ENCODE data around the gene MAPK8. TPM values are rescaled to one million over a fixed set of nuclear protein-coding genes. Genes with fewer than 3 reads are reported as not detected.
A peak's percentile ranks its signal among the peaks of the same experiment; 100 is the strongest.

The MAPK8 gene
- total and polyA plus RNA-seq, 2 of the 4 experiments (the other 2 are of a cell fraction) = 41.5 to 54.7 TPM

GRCh38 chr10:48406658-48407057 is 100.2 kb downstream of the MAPK8 start:
- Histone ChIP-seq H3K4me3 (ENCODE audit: insufficient read depth, low read depth, low read length) (no peak overlapping the region), H3K9ac (ENCODE audit: low read depth, low read length) (no peak overlapping the region), H2BK20ac (ENCODE audit: low read depth, low read length) (peak overlapping the region; percentile 22; the same call in 1 of the 2 replicates), H3K9me3 (ENCODE audit: control insufficient read depth, insufficient read depth, low read length) (no peaks in the 10 kb centered on the region), H4K20me1 (ENCODE audit: insufficient read depth, low read length) (no peaks in the 10 kb centered on the region), H3K9me1 (ENCODE audit: insufficient read depth, low read length) (peaks cover 7% of the 10 kb centered on the region), H3K27me3 (ENCODE audit: control insufficient read depth, insufficient read depth, low read length) (no peaks in the 10 kb centered on the region), H2AK9ac (replicated peaks; ENCODE audit: low read depth, low read length, poor library complexity) (no peak overlapping the region), H2BK120ac (ENCODE audit: low read depth, low read length) (peak overlapping the region; percentile 8; the same call in 1 of the 2 replicates), H3K79me1 (ENCODE audit: low read depth in 1 of 2, low read length in 2 of 2) (peaks cover 9 to 23% of the 10 kb centered on the region in 2 experiments; a peak in 3 of 4 replicates), H2BK5ac (ENCODE audit: low read depth, low read length, poor library complexity, severe bottlenecking) (peak overlapping the region; percentile 14), H3K27ac (ENCODE audit: insufficient read depth, low read length) (no peak overlapping the region), H3K56ac (ENCODE audit: extremely low read depth, insufficient read depth, low read length) (no peak overlapping the region), H2AFZ (replicated peaks; ENCODE audit: low read length, poor library complexity) (no peak overlapping the region), H4K5ac (ENCODE audit: low read depth, low read length) (peak overlapping the region; percentile 35; the same call in 1 of the 2 replicates), H4K8ac (ENCODE audit: low read depth in 2 of 2, low read length in 2 of 2) (0 out of 4 replicates have a peak overlapping the region, but pooled peaks of 1 of the 2 experiments have one; percentile 24), H3K36me3 (ENCODE audit: control insufficient read depth, insufficient read depth, low read length) (no peaks in the 10 kb centered on the region; the same call in 1 of the 2 replicates), H3K14ac (replicated peaks; ENCODE audit: low read depth, low read length) (no peak overlapping the region; the same call in 1 of the 2 replicates), H4K91ac (ENCODE audit: insufficient read depth, low read depth, low read length) (no peak overlapping the region), H3K4me2 (ENCODE audit: low read depth, low read length) (no peak overlapping the region), H3K18ac (ENCODE audit: low read depth, low read length) (no peak overlapping the region), H3K4me1 (ENCODE audit: control insufficient read depth, insufficient read depth, low read length) (peaks cover 5% of the 10 kb centered on the region), H2AK5ac (ENCODE audit: low read depth, low read length) (no peak overlapping the region), H2BK15ac (ENCODE audit: low read depth, low read length) (no peak overlapping the region; the same call in 2 of the 3 replicates), H3K23ac (ENCODE audit: low read depth, low read length) (no peak overlapping the region), H3K4ac (ENCODE audit: low read depth, low read length) (peak overlapping the region; percentile 46; the same call in 1 of the 2 replicates)
- in situ Hi-C loops (cut with MboI; ENCODE audit: low sequenced_read_pairs) = no loop called here
- ChIA-PET CTCF (interaction anchor here (0.9 kb wide), 1 partner anchor 208 kb away, joined by 3 read pairs; no protein-coding TSS in a partner anchor), POLR2A (ENCODE audit: unreplicated experiment) (no interaction called here)
- ATAC-seq (ENCODE audit: low read depth) (no peak), DNase-seq (no peak)
- no peak for TF ChIP-seq RCOR1 (IDR thresholded peaks at IDR 0.05; ENCODE audit: insufficient replicate concordance, low read length)
- TF ChIP-seq CEBPB (IDR thresholded peaks at IDR 0.05; ENCODE audit: low read depth, low read length) = no peak
- TF ChIP-seq SMC3 (IDR thresholded peaks at IDR 0.05; ENCODE audit: low read depth, low read length) = no peak
- TF ChIP-seq USF2 (IDR thresholded peaks at IDR 0.05; ENCODE audit: low read depth, low read length) = no peak
- no peak for TF ChIP-seq MAFK (IDR thresholded peaks at IDR 0.05; ENCODE audit: low read depth, low read length)
- no peak for TF ChIP-seq MAZ (IDR thresholded peaks at IDR 0.05; ENCODE audit: borderline replicate concordance, low read depth, low read length)
- no peak for TF ChIP-seq RFX5 (IDR thresholded peaks at IDR 0.05; ENCODE audit: low read depth, low read length)
- no peak for TF ChIP-seq MXI1 (IDR thresholded peaks at IDR 0.05; ENCODE audit: borderline replicate concordance, low read depth, low read length)
- no peak for TF ChIP-seq FOS (IDR thresholded peaks at IDR 0.05; ENCODE audit: low read depth, low read length)
- no peak for TF ChIP-seq RAD21 (IDR thresholded peaks at IDR 0.05; ENCODE audit: low read length)
- no peak for TF ChIP-seq BHLHE40 (IDR thresholded peaks at IDR 0.05; ENCODE audit: low read depth, low read length)
- TF ChIP-seq POLR2A (IDR thresholded peaks at IDR 0.05; ENCODE audit: low read depth, low read length) = no peak
- TF ChIP-seq ELK1 (IDR thresholded peaks at IDR 0.05; ENCODE audit: borderline replicate concordance, low read depth, low read length) = no peak
- no peak for TF ChIP-seq CTCF (conservative IDR thresholded peaks at IDR 0.05; ENCODE audit: low read depth, low read length)
- TF ChIP-seq CHD1 (IDR thresholded peaks at IDR 0.05; ENCODE audit: low read depth, low read length) = no peak
- TF ChIP-seq NFE2L2 (IDR thresholded peaks at IDR 0.05; ENCODE audit: low read depth, low read length) = no peak
- intact Hi-C loops (cut with micrococcal nuclease) = no loop called here
- no TSS peak for BruUV-seq (replicated peaks)
- dilution Hi-C loops (cut with HindIII; ENCODE audit: low sequenced_read_pairs, unreplicated experiment) = no loop called here
- no CpG with 5 or more reads among the region's 4 CpGs for WGBS, 2 experiments (ENCODE audit: extremely low coverage in 2 of 2, insufficient read length in 1 of 2)

Data from IMR-90 (cell line).